H1 (cell line): ENCODE measurements around the gene MAPK11. TPM values are rescaled to one million over a fixed set of nuclear protein-coding genes. Genes with fewer than 3 reads are reported as not detected.

Experiments
- CTCF ChIA-PET: fragments of 300-600 bp; sonication (Branson Sonifier 250); formaldehyde crosslinking; loops from one replicate; lab custom pipeline; 2021; ENCODE audit not compliant: partially characterized antibody; lab: Charles Lee
- POLR2A ChIA-PET: fragments of 300-600 bp; sonication (Branson Sonifier 250); formaldehyde crosslinking; loops from one replicate; lab custom pipeline; 2021; ENCODE audit warnings: inconsistent platforms; ENCODE audit not compliant: partially characterized antibody; lab: Charles Lee
- DNase-seq, 2 experiments: peaks; one replicate each; pipeline versions ENCODE4 v3.0.0 to v3.0.0-alpha.2; 2010 to 2022; ENCODE audit warnings: low spot score in 2 of 2, low read depth in 1 of 2, mixed read lengths in 1 of 2
- FAIRE-seq: peaks from 2 replicates; lab custom pipeline; 2011; peaks lifted over from hg19 to GRCh38; lab: Jason Lieb, UNC
- H2AFZ ChIP-seq: 2 replicates; pipeline ENCODE4 v1.8.1; 2012; ENCODE audit warnings: low read length, inconsistent platforms
- H2AK5ac ChIP-seq: 2 replicates; pipeline ENCODE4 v1.6.1; 2013; ENCODE audit warnings: low read depth, low read length
- H2BK120ac ChIP-seq: replicated peaks from 2 replicates; pipeline ENCODE3; 2013; ENCODE audit warnings: low read depth, low read length, inconsistent platforms
- H2BK12ac ChIP-seq: 2 replicates; pipeline ENCODE4 v1.6.1; 2013; ENCODE audit warnings: low read depth, low read length
- H2BK15ac ChIP-seq: 2 replicates; pipeline ENCODE4 v1.6.1; 2013; ENCODE audit warnings: low read length
- H2BK20ac ChIP-seq: 2 replicates; pipeline ENCODE4 v1.6.1; 2013; ENCODE audit warnings: low read length
- H2BK5ac ChIP-seq: 2 replicates; pipeline ENCODE4 v1.6.1; 2013; ENCODE audit warnings: low read depth, low read length
- H3K14ac ChIP-seq: 2 replicates; pipeline ENCODE4 v1.6.1; 2013; ENCODE audit warnings: inconsistent platforms; ENCODE audit not compliant: insufficient read length
- H3K18ac ChIP-seq: 2 replicates; pipeline ENCODE4 v1.6.1; 2013; ENCODE audit warnings: low read length; ENCODE audit errors: extremely low read depth
- H3K23ac ChIP-seq: 2 replicates; pipeline ENCODE4 v1.6.1; 2013; ENCODE audit warnings: inconsistent platforms; ENCODE audit not compliant: insufficient read length
- H3K23me2 ChIP-seq: 2 replicates; pipeline ENCODE4 v1.6.1; 2013; ENCODE audit warnings: low read depth, low read length
- H3K27ac ChIP-seq: 2 replicates; pipeline ENCODE4 v1.6.1; 2011; ENCODE audit warnings: low read depth, low read length, inconsistent platforms
- H3K27me3 ChIP-seq, 4 experiments: replicated peaks in 1 of 4; 1 replicate in 1 of 4; 2 replicates in 3 of 4; pipeline versions ENCODE4 v1.6.1 to v1.8.1; 2011 to 2013; ENCODE audit warnings: low read length in 3 of 4, mild to moderate bottlenecking in 3 of 4, inconsistent platforms in 2 of 4, mixed read lengths in 2 of 4, moderate library complexity in 1 of 4; ENCODE audit not compliant: control insufficient read depth in 3 of 4, insufficient read depth in 3 of 4; ENCODE audit errors: extremely low read depth in 1 of 4
- H3K36me3 ChIP-seq, 4 experiments: 2 replicates each; pipeline versions ENCODE4 v1.6.1 to v1.8.1; 2011 to 2013; ENCODE audit warnings: mild to moderate bottlenecking in 4 of 4, low read length in 3 of 4, moderate library complexity in 2 of 4, control low read depth in 1 of 4, inconsistent platforms in 1 of 4; ENCODE audit not compliant: insufficient read depth in 4 of 4, control insufficient read depth in 2 of 4
- H3K4ac ChIP-seq: replicated peaks from 2 replicates; pipeline ENCODE3; 2013; ENCODE audit warnings: low read length, low read depth, mixed read lengths, inconsistent platforms; ENCODE audit not compliant: insufficient read length
- H3K4me1 ChIP-seq, 4 experiments: replicated peaks in 1 of 4; 1 replicate in 1 of 4; 2 replicates in 3 of 4; pipeline versions ENCODE4 v1.6.1 to v1.8.1; 2011 to 2013; ENCODE audit warnings: low read length in 3 of 4, inconsistent platforms in 2 of 4, mixed read lengths in 1 of 4; ENCODE audit not compliant: insufficient read depth in 4 of 4, control insufficient read depth in 3 of 4
- H3K4me2 ChIP-seq, 2 experiments: 2 replicates each; pipeline versions ENCODE4 v1.6.1 to v1.8.1; 2011 to 2013; ENCODE audit warnings: low read depth in 2 of 2, low read length in 2 of 2, control low read depth in 1 of 2, inconsistent platforms in 1 of 2, mild to moderate bottlenecking in 1 of 2; ENCODE audit not compliant: insufficient read depth in 1 of 2
- H3K4me3 ChIP-seq, 4 experiments: fragments of 200-600, 300-600 bp in 1 of 4; sonication (generic), shearing (Covaris generic), sonication (Bioruptor Twin) in 1 of 4; 2 replicates each; pipeline versions ENCODE4 v1.5.1 to v1.8.1; 2011 to 2016; ENCODE audit warnings: low read length in 4 of 4, low read depth in 3 of 4, control low read depth in 2 of 4, inconsistent platforms in 2 of 4, mild to moderate bottlenecking in 2 of 4, mixed read lengths in 1 of 4, moderate library complexity in 1 of 4; ENCODE audit not compliant: insufficient read depth in 2 of 4; ENCODE audit errors: extremely low read depth in 1 of 4
- H3K56ac ChIP-seq: replicated peaks from 2 replicates; pipeline ENCODE3; 2013; ENCODE audit warnings: low read depth, mild to moderate bottlenecking, mixed read lengths, low read length, inconsistent platforms; ENCODE audit not compliant: insufficient read length
- H3K79me1 ChIP-seq: 2 replicates; pipeline ENCODE4 v1.6.1; 2013; ENCODE audit warnings: low read depth, low read length, control low read depth
- H3K79me2 ChIP-seq, 2 experiments: 2 replicates each; pipeline versions ENCODE4 v1.6.1 to v1.8.1; 2012 to 2013; ENCODE audit warnings: low read length in 2 of 2, mild to moderate bottlenecking in 2 of 2, inconsistent platforms in 1 of 2; ENCODE audit not compliant: insufficient read depth in 2 of 2, control insufficient read depth in 1 of 2
- H3K9ac ChIP-seq, 4 experiments: replicated peaks in 1 of 4; 1 replicate in 1 of 4; 2 replicates in 3 of 4; pipeline versions ENCODE4 v1.6.1 to v1.8.1; 2011 to 2013; ENCODE audit warnings: low read depth in 3 of 4, low read length in 3 of 4, control low read depth in 2 of 4, mild to moderate bottlenecking in 2 of 4, moderate library complexity in 2 of 4, inconsistent platforms in 1 of 4; ENCODE audit errors: extremely low read depth in 1 of 4
- H3K9me3 ChIP-seq, 2 experiments: 2 replicates each; pipeline versions ENCODE4 v1.6.1 to v1.8.1; 2012 to 2013; ENCODE audit warnings: mild to moderate bottlenecking in 2 of 2, moderate library complexity in 2 of 2, control low read depth in 1 of 2, inconsistent platforms in 1 of 2, low read depth in 1 of 2, low read length in 1 of 2, mixed read lengths in 1 of 2; ENCODE audit not compliant: insufficient read depth in 2 of 2
- H4K20me1 ChIP-seq, 2 experiments: replicated peaks in 1 of 2; 2 replicates each; pipeline versions ENCODE3 to v1.8.1; 2011 to 2013; ENCODE audit warnings: inconsistent platforms in 2 of 2, low read length in 2 of 2, mild to moderate bottlenecking in 1 of 2; ENCODE audit not compliant: insufficient read depth in 2 of 2, control insufficient read depth in 1 of 2
- H4K5ac ChIP-seq: 2 replicates; pipeline ENCODE4 v1.6.1; 2013; ENCODE audit warnings: low read length, low read depth, mixed read lengths, inconsistent platforms; ENCODE audit not compliant: insufficient read length
- H4K8ac ChIP-seq: 2 replicates; pipeline ENCODE4 v1.8.0; 2013; ENCODE audit warnings: mild to moderate bottlenecking, moderate library complexity, low read length, inconsistent platforms; ENCODE audit not compliant: insufficient read depth; ENCODE audit errors: extremely low read depth
- H4K91ac ChIP-seq: replicated peaks from 2 replicates; pipeline ENCODE3; 2013; ENCODE audit warnings: low read length, mixed read lengths, inconsistent platforms; ENCODE audit not compliant: insufficient read length
- EGR1 ChIP-seq: IDR thresholded peaks from 2 replicates; pipeline ENCODE4 v1.6.1; 2011; ENCODE audit warnings: low read depth, low read length, borderline replicate concordance
- EZH2 ChIP-seq: fragments of 200-600 bp; sonication (generic); IDR thresholded peaks from 2 replicates; pipeline ENCODE4 v1.7.1; 2012; ENCODE audit warnings: low read depth, mild to moderate bottlenecking, moderate library complexity, low read length, inconsistent platforms; ENCODE audit not compliant: severe bottlenecking
- FOSL1 ChIP-seq: IDR thresholded peaks from 2 replicates; pipeline ENCODE4 v1.6.1; 2011; ENCODE audit warnings: mild to moderate bottlenecking, low read depth, low read length, moderate library complexity; ENCODE audit not compliant: insufficient read depth
- GTF2F1 ChIP-seq: IDR thresholded peaks from 2 replicates; pipeline ENCODE4 v1.6.1; 2012; ENCODE audit warnings: low read depth, low read length, improper control_type of control experiment, borderline replicate concordance
- JUN ChIP-seq: IDR thresholded peaks from 2 replicates; pipeline ENCODE4 v1.6.1; 2011; ENCODE audit warnings: low read depth, mild to moderate bottlenecking, improper control_type of control experiment, low read length
- MAX ChIP-seq: IDR thresholded peaks from 2 replicates; pipeline ENCODE4 v1.6.1; 2012; ENCODE audit warnings: inconsistent platforms
- POLR2A ChIP-seq, 2 experiments: IDR thresholded peaks; 1 replicate in 1 of 2; 2 replicates in 1 of 2; pipeline ENCODE4 v1.6.1; 2011; ENCODE audit warnings: low read depth in 2 of 2, low read length in 2 of 2, mild to moderate bottlenecking in 2 of 2; ENCODE audit errors: control extremely low read depth in 1 of 2
- POLR2AphosphoS5 ChIP-seq: IDR thresholded peaks from 2 replicates; pipeline ENCODE4 v1.6.1; 2011; ENCODE audit warnings: low read depth, low read length
- RAD21 ChIP-seq, 2 experiments: IDR thresholded peaks in 1 of 2; conservative IDR thresholded peaks in 1 of 2; 2 replicates each; pipeline ENCODE4 v1.6.1; 2011; ENCODE audit warnings: low read depth in 2 of 2, low read length in 2 of 2, improper control_type of control experiment in 1 of 2, inconsistent platforms in 1 of 2, mild to moderate bottlenecking in 1 of 2, moderate library complexity in 1 of 2
- RBBP5 ChIP-seq: IDR thresholded peaks from 2 replicates; pipeline ENCODE4 v1.7.1; 2012; ENCODE audit warnings: low read depth, mild to moderate bottlenecking, inconsistent platforms, low read length, moderate library complexity, borderline replicate concordance
- SP1 ChIP-seq: IDR thresholded peaks from 2 replicates; pipeline ENCODE4 v1.6.1; 2011; ENCODE audit warnings: low read depth, low read length
- TAF1 ChIP-seq: IDR thresholded peaks from 2 replicates; pipeline ENCODE4 v1.6.1; 2011; ENCODE audit warnings: mild to moderate bottlenecking, low read depth, low read length
- TEAD4 ChIP-seq: IDR thresholded peaks from 2 replicates; pipeline ENCODE4 v1.6.1; 2012; ENCODE audit warnings: low read depth, low read length, inconsistent platforms, mixed read lengths
- YY1 ChIP-seq: IDR thresholded peaks from 2 replicates; pipeline ENCODE4 v1.6.1; 2011; ENCODE audit warnings: low read depth, mild to moderate bottlenecking, low read length
- ZNF274 ChIP-seq: IDR thresholded peaks from 2 replicates; pipeline ENCODE4 v1.7.0; 2012; ENCODE audit warnings: low read length, borderline replicate concordance; ENCODE audit errors: extremely low read depth
- WGBS, 2 experiments: shearing (Covaris generic) in 1 of 2; methylation state at CpG; one replicate each; pipeline versions ENCODE4 v1.1.6 to v1.1.7; 2013 to 2015; ENCODE audit warnings: low lambda C conversion rate in 2 of 2, mixed read lengths in 2 of 2, inconsistent platforms in 1 of 2, low coverage in 1 of 2, missing lambda C conversion rate in 1 of 2; ENCODE audit not compliant: insufficient replicate concordance in 2 of 2, insufficient coverage in 1 of 2, insufficient read length in 1 of 2; ENCODE audit errors: extremely low coverage in 1 of 2, missing lambda C conversion rate in 1 of 2; 5-methylcytosine and 5-hydroxymethylcytosine counted together
- polyA plus RNA-seq, 7 experiments: library from polyadenylated mRNA; depleted of rRNA in 3 of 7; stranded (reverse) in 5 of 7; unstranded in 2 of 7; fragments of >200 nt in 5 of 7; fragments of 200-250 nt in 2 of 7; gene quantifications; 1 replicate in 5 of 7; 2 replicates in 1 of 7; 4 replicates in 1 of 7; pipeline versions ENCODE4 v1.2.1 to v1.2.3, GENCODE V29; 2011 to 2013; ENCODE audit warnings: missing spikeins in 2 of 7, mixed read lengths in 2 of 7
- total RNA-seq: library from RNA; stranded (reverse); fragmentation: NEBNext Ultra II Directional; extraction: Animal tissue kit (Norgen Biotek cat#: 25700); gene quantifications from 2 replicates; pipeline ENCODE4 v1.2.1, GENCODE V29; 2021

Gene MAPK11
- total and polyA plus RNA-seq, 2 of the 8 experiments (the other 6 are each of a cell fraction or from before 2014, with no cell fraction given), result 0.70 to 1.5 TPM

DNA sequence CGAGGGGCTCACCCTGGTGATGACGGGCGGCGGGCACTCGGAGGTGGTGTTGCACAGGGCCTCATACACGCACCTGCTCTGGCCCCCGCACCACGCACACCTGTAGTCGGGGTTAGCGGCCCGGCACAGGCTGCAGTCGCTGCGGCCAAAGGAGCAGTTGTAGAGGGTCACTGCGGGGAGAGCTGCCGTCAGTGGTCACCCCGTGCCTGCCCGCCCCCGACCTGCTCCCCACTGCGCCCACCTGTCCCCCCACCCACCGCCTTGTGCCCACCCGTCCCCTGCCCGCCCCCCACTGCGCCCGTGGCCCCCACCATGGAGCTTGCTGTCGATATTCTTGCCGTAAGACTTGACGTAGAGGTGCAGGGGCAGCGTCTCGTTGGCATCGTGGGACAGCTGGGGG is 13.6 kb upstream of the MAPK11 start:
- H2BK5ac ChIP-seq, result no peak overlapping the region
- no peak overlapping the region for H3K14ac ChIP-seq
- no peak overlapping the region for H3K56ac ChIP-seq
- H3K4me3 ChIP-seq, result no peak overlapping the region
- ChIA-PET CTCF (interaction anchor here (2.2 kb wide), 1 partner anchor 57 kb away, joined by 5 read pairs; no protein-coding TSS in a partner anchor), POLR2A (no interaction called here)
- no peak overlapping the region for H2BK20ac ChIP-seq
- H3K27ac ChIP-seq, result no peak overlapping the region
- DNase-seq (no peak), FAIRE-seq (no peak)
- TF ChIP-seq TEAD4, result no peak
- no peak for TF ChIP-seq TAF1
- no peak for TF ChIP-seq POLR2AphosphoS5
- no peak for TF ChIP-seq EZH2
- no peak for TF ChIP-seq POLR2A (IDR thresholded peaks at IDR 0.05; ENCODE audit: control extremely low read depth in 1 of 2, low read depth in 2 of 2, low read length in 2 of 2)
- no peak for TF ChIP-seq YY1
- no peak for TF ChIP-seq GTF2F1
- TF ChIP-seq JUN, result no peak
- TF ChIP-seq SP1, result no peak
- TF ChIP-seq MAX, result no peak
- TF ChIP-seq RAD21 (IDR thresholded peaks at IDR 0.05 in 1 of 2, conservative IDR thresholded peaks at IDR 0.05 in 1 of 2; ENCODE audit: low read depth in 2 of 2, low read length in 2 of 2), result no peak
- no peak for TF ChIP-seq ZNF274
- no peak for TF ChIP-seq FOSL1
- no peak for TF ChIP-seq RBBP5
- TF ChIP-seq EGR1, result no peak
- no peaks in the 10 kb centered on the region for H3K79me1 ChIP-seq
- H2AFZ ChIP-seq, result no peak overlapping the region
- H3K4me1 ChIP-seq, result peaks cover 0 to 2% (median 0%) of the 10 kb centered on the region in 4 experiments; a peak in 2 of 7 replicates
- WGBS, 2 experiments, result 96% methylated on average over 21 of the region's 30 CpGs; no CpG with 5 or more reads in 1 of the 2 experiments
- no peak overlapping the region for H3K4ac ChIP-seq
- no peak overlapping the region for H2BK120ac ChIP-seq
- no peak overlapping the region for H2BK12ac ChIP-seq
- H2BK15ac ChIP-seq, result no peak overlapping the region
- no peak overlapping the region for H3K18ac ChIP-seq
- H3K36me3 ChIP-seq, result peaks cover 21 to 83% (median 27%) of the 10 kb centered on the region in 4 experiments
- no peaks in the 10 kb centered on the region for H3K27me3 ChIP-seq
- H3K23me2 ChIP-seq, result no peaks in the 10 kb centered on the region
- H3K9me3 ChIP-seq, result no peaks in the 10 kb centered on the region; a peak in 1 of 4 replicates
- H4K20me1 ChIP-seq, result peaks cover 2 to 11% of the 10 kb centered on the region in 2 experiments
- H2AK5ac ChIP-seq, result no peak overlapping the region
- H3K4me2 ChIP-seq, result no peak overlapping the region
- no peak overlapping the region for H4K91ac ChIP-seq
- H3K9ac ChIP-seq, result no peak overlapping the region
- H3K79me2 ChIP-seq, result no peaks in the 10 kb centered on the region
- no peak overlapping the region for H4K8ac ChIP-seq
- no peak overlapping the region for H4K5ac ChIP-seq
- no peak overlapping the region for H3K23ac ChIP-seq
